ENCODE data around the gene IL36RN.

DNA sequence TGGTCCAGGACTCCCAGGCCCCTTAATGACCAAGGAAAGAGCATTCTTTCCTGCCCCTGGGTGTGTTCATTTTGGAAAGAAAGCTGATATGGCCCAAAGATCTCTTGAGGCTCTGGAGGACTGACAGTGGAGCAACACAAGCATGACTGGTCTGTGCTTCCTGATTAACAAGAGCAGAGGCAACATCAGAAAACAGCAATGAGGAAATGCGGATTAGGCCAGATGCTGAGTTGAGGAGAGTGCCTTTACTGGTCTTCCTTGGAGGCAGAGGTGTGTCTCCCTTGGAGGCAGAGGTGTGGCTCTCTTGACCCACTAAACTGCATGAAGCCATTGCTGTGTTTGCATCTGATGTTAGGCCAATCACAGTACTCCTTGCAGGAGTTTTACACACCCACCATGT lies 26.3 kb upstream of the IL36RN start:
- TF ChIP-seq, protein P1, sequence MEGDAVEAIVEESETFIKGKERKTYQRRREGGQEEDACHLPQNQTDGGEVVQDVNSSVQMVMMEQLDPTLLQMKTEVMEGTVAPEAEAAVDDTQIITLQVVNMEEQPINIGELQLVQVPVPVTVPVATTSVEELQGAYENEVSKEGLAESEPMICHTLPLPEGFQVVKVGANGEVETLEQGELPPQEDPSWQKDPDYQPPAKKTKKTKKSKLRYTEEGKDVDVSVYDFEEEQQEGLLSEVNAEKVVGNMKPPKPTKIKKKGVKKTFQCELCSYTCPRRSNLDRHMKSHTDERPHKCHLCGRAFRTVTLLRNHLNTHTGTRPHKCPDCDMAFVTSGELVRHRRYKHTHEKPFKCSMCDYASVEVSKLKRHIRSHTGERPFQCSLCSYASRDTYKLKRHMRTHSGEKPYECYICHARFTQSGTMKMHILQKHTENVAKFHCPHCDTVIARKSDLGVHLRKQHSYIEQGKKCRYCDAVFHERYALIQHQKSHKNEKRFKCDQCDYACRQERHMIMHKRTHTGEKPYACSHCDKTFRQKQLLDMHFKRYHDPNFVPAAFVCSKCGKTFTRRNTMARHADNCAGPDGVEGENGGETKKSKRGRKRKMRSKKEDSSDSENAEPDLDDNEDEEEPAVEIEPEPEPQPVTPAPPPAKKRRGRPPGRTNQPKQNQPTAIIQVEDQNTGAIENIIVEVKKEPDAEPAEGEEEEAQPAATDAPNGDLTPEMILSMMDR (conservative IDR thresholded peaks at IDR 0.05), result no peak
- no peak for TF ChIP-seq ZFX (IDR thresholded peaks at IDR 0.05)

Measured in C4-2B (cell line).